HEK293 (cell line): Measurements from ENCODE around the gene CAPZB.

Source experiments
- BCL11A ChIP-seq: fragments of 450-650 bp; formaldehyde crosslinking; IDR thresholded peaks from 2 replicates; pipeline ENCODE4 v1.5.1; 2016; ENCODE audit warnings: low read depth, missing biosample characterization, missing genetic modification characterization
- PRDM6 ChIP-seq: fragments of 450-650 bp; formaldehyde crosslinking; IDR thresholded peaks from 2 replicates; pipeline ENCODE4 v1.5.1; 2017; ENCODE audit warnings: missing biosample characterization, missing genetic modification characterization
- TCF7L2 ChIP-seq: IDR thresholded peaks from 2 replicates; pipeline ENCODE4 v1.6.1; 2011; ENCODE audit warnings: low read depth, mild to moderate bottlenecking, inconsistent platforms, low read length, moderate library complexity, borderline replicate concordance
- ZBTB10 ChIP-seq: fragments of 450-650 bp; formaldehyde crosslinking; IDR thresholded peaks from 2 replicates; pipeline ENCODE4 v1.5.1; 2016; ENCODE audit warnings: missing biosample characterization, missing genetic modification characterization
- ZBTB21 ChIP-seq: fragments of 450-650 bp; formaldehyde crosslinking; IDR thresholded peaks from 2 replicates; pipeline ENCODE4 v1.5.1; 2017; ENCODE audit warnings: missing biosample characterization, missing genetic modification characterization
- ZBTB44 ChIP-seq: fragments of 450-650 bp; IDR thresholded peaks from 2 replicates; pipeline ENCODE4 v1.5.1; 2018; ENCODE audit warnings: missing biosample characterization, mild to moderate bottlenecking, missing genetic modification characterization
- ZNF112 ChIP-seq: fragments of 450-650 bp; formaldehyde crosslinking; IDR thresholded peaks from 2 replicates; pipeline ENCODE4 v1.5.0; 2017; ENCODE audit warnings: missing biosample characterization, missing genetic modification characterization
- ZNF16 ChIP-seq: fragments of 450-650 bp; formaldehyde crosslinking; IDR thresholded peaks from 2 replicates; pipeline ENCODE4 v1.5.1; 2016; ENCODE audit warnings: low read depth, missing biosample characterization, missing genetic modification characterization
- ZNF19 ChIP-seq: fragments of 450-650 bp; formaldehyde crosslinking; IDR thresholded peaks from 2 replicates; pipeline ENCODE4; 2016; ENCODE audit warnings: missing biosample characterization, missing genetic modification characterization, low read depth
- ZNF2 ChIP-seq: fragments of 450-650 bp; formaldehyde crosslinking; IDR thresholded peaks from 2 replicates; pipeline ENCODE4 v1.5.1; 2016; ENCODE audit warnings: missing biosample characterization, missing genetic modification characterization
- ZNF266 ChIP-seq: fragments of 450-650 bp; formaldehyde crosslinking; IDR thresholded peaks from 2 replicates; pipeline ENCODE4 v1.5.1; 2016; ENCODE audit warnings: missing biosample characterization, missing genetic modification characterization, low read depth
- ZNF274 ChIP-seq, 2 experiments: fragments of 200-500 bp in 1 of 2; fragments of 450-650 bp in 1 of 2; sonication (Bioruptor generic) in 1 of 2; formaldehyde crosslinking in 1 of 2; IDR thresholded peaks; 2 replicates each; pipeline versions ENCODE4 v1.5.1 to v1.6.1; 2014 to 2016; ENCODE audit warnings: borderline replicate concordance in 1 of 2, inconsistent platforms in 1 of 2, low read length in 1 of 2, missing biosample characterization in 1 of 2, missing genetic modification characterization in 1 of 2
- ZNF292 ChIP-seq: fragments of 450-650 bp; formaldehyde crosslinking; IDR thresholded peaks from 2 replicates; pipeline ENCODE4 v1.5.1; 2016; ENCODE audit warnings: low read depth, missing biosample characterization, missing genetic modification characterization, borderline replicate concordance
- ZNF335 ChIP-seq: fragments of 450-650 bp; formaldehyde crosslinking; conservative IDR thresholded peaks from 2 replicates; pipeline ENCODE4 v1.5.1; 2016; ENCODE audit warnings: missing biosample characterization, missing genetic modification characterization
- ZNF354C ChIP-seq: fragments of 450-650 bp; formaldehyde crosslinking; IDR thresholded peaks from 2 replicates; pipeline ENCODE4 v1.5.1; 2016; ENCODE audit warnings: missing biosample characterization, missing genetic modification characterization, low read depth, borderline replicate concordance
- ZNF366 ChIP-seq: fragments of 450-650 bp; formaldehyde crosslinking; conservative IDR thresholded peaks from 2 replicates; pipeline ENCODE4 v1.5.1; 2016; ENCODE audit warnings: missing biosample characterization, missing genetic modification characterization
- ZNF404 ChIP-seq: fragments of 450-650 bp; formaldehyde crosslinking; IDR thresholded peaks from 2 replicates; pipeline ENCODE4 v1.5.1; 2017; ENCODE audit warnings: missing biosample characterization, missing genetic modification characterization
- ZNF473 ChIP-seq: fragments of 450-650 bp; formaldehyde crosslinking; IDR thresholded peaks from 2 replicates; pipeline ENCODE4 v1.5.1; 2017; ENCODE audit warnings: missing biosample characterization, missing genetic modification characterization
- ZNF501 ChIP-seq: fragments of 450-650 bp; formaldehyde crosslinking; IDR thresholded peaks from 2 replicates; pipeline ENCODE4 v1.5.1; 2016; ENCODE audit warnings: missing biosample characterization, missing genetic modification characterization
- ZNF514 ChIP-seq: fragments of 450-650 bp; formaldehyde crosslinking; IDR thresholded peaks from 2 replicates; pipeline ENCODE4 v1.5.1; 2016; ENCODE audit warnings: missing biosample characterization, missing genetic modification characterization
- ZNF555 ChIP-seq: fragments of 450-650 bp; formaldehyde crosslinking; conservative IDR thresholded peaks from 2 replicates; pipeline ENCODE4 v1.5.1; 2017; ENCODE audit warnings: missing biosample characterization, mild to moderate bottlenecking, missing genetic modification characterization, inconsistent platforms
- ZNF654 ChIP-seq: fragments of 450-650 bp; formaldehyde crosslinking; IDR thresholded peaks from 2 replicates; pipeline ENCODE4 v1.5.1; 2016; ENCODE audit warnings: low read depth, missing biosample characterization, missing genetic modification characterization
- ZNF660 ChIP-seq: fragments of 450-650 bp; IDR thresholded peaks from 2 replicates; pipeline ENCODE4 v1.5.1; 2018; ENCODE audit warnings: missing biosample characterization, mild to moderate bottlenecking, missing genetic modification characterization
- ZNF747 ChIP-seq: fragments of 450-650 bp; formaldehyde crosslinking; IDR thresholded peaks from 2 replicates; pipeline ENCODE4 v1.5.1; 2016; ENCODE audit warnings: missing biosample characterization, missing genetic modification characterization
- ZNF776 ChIP-seq: fragments of 450-650 bp; formaldehyde crosslinking; IDR thresholded peaks from 2 replicates; pipeline ENCODE4 v1.5.0; 2017; ENCODE audit warnings: missing biosample characterization, missing genetic modification characterization, borderline replicate concordance
- TF ChIP-seq, protein P1 (sequence below): fragments of 450-650 bp; formaldehyde crosslinking; IDR thresholded peaks from 2 replicates; pipeline ENCODE4 v1.5.1; 2016; ENCODE audit warnings: missing biosample characterization, missing genetic modification characterization
- TF ChIP-seq, protein P2 (sequence below): fragments of 450-650 bp; formaldehyde crosslinking; IDR thresholded peaks from 2 replicates; pipeline ENCODE4 v1.5.1; 2017; ENCODE audit warnings: missing biosample characterization, mild to moderate bottlenecking, missing genetic modification characterization, moderate library complexity
- TF ChIP-seq, protein P3 (sequence below): fragments of 450-650 bp; formaldehyde crosslinking; IDR thresholded peaks from 2 replicates; pipeline ENCODE4 v1.5.1; 2016; ENCODE audit warnings: missing biosample characterization, missing genetic modification characterization

CAPZB gene

GRCh38 chr1:19450811-19451515 is 34.4 kb downstream of the CAPZB start (continued):
- TF ChIP-seq, protein P1, sequence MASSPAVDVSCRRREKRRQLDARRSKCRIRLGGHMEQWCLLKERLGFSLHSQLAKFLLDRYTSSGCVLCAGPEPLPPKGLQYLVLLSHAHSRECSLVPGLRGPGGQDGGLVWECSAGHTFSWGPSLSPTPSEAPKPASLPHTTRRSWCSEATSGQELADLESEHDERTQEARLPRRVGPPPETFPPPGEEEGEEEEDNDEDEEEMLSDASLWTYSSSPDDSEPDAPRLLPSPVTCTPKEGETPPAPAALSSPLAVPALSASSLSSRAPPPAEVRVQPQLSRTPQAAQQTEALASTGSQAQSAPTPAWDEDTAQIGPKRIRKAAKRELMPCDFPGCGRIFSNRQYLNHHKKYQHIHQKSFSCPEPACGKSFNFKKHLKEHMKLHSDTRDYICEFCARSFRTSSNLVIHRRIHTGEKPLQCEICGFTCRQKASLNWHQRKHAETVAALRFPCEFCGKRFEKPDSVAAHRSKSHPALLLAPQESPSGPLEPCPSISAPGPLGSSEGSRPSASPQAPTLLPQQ (tag by site-specific recombination), result peak; percentile 48; the same call in 1 of the 2 replicates
- TF ChIP-seq ZNF19 (tag by site-specific recombination) (no peak), ZNF2 (tag by site-specific recombination) (no peak), ZNF266 (no peak), ZBTB10 (tag by site-specific recombination) (no peak), ZNF292 (tag by site-specific recombination) (no peak), ZNF274 (IDR thresholded peaks at IDR 0.05; ENCODE audit: low read length) (no peak), ZNF274 (tag by site-specific recombination; IDR thresholded peaks at IDR 0.05; ENCODE audit: borderline replicate concordance) (no peak), ZNF473 (tag by site-specific recombination) (no peak), ZNF112 (tag by site-specific recombination) (no peak), ZBTB44 (peak; percentile 97), ZNF16 (tag by site-specific recombination) (no peak), ZBTB21 (tag by site-specific recombination) (0 out of 2 replicates have a peak, but pooled peaks have one; percentile 21), ZNF404 (tag by site-specific recombination) (no peak), ZNF555 (tag by site-specific recombination) (no peak), ZNF501 (no peak), ZNF354C (tag by site-specific recombination) (no peak), BCL11A (tag by site-specific recombination) (0 out of 2 replicates have a peak, but pooled peaks have one; percentile 24), ZNF654 (tag by site-specific recombination) (no peak), ZNF660 (tag by site-specific recombination) (no peak; the same call in 1 of the 2 replicates), ZNF335 (0 out of 2 replicates have a peak, but pooled peaks have one; percentile 21), ZNF747 (no peak), ZNF514 (no peak), ZNF776 (tag by site-specific recombination) (no peak), PRDM6 (tag by site-specific recombination) (peak; percentile 84), ZNF366 (tag by site-specific recombination) (peak; percentile 50; the same call in 1 of the 2 replicates), TCF7L2 (no peak)
- TF ChIP-seq, protein P2, sequence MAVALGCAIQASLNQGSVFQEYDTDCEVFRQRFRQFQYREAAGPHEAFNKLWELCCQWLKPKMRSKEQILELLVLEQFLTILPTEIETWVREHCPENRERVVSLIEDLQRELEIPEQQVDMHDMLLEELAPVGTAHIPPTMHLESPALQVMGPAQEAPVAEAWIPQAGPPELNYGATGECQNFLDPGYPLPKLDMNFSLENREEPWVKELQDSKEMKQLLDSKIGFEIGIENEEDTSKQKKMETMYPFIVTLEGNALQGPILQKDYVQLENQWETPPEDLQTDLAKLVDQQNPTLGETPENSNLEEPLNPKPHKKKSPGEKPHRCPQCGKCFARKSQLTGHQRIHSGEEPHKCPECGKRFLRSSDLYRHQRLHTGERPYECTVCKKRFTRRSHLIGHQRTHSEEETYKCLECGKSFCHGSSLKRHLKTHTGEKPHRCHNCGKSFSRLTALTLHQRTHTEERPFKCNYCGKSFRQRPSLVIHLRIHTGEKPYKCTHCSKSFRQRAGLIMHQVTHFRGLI (tag by site-specific recombination), result no peak
- TF ChIP-seq, protein P3, sequence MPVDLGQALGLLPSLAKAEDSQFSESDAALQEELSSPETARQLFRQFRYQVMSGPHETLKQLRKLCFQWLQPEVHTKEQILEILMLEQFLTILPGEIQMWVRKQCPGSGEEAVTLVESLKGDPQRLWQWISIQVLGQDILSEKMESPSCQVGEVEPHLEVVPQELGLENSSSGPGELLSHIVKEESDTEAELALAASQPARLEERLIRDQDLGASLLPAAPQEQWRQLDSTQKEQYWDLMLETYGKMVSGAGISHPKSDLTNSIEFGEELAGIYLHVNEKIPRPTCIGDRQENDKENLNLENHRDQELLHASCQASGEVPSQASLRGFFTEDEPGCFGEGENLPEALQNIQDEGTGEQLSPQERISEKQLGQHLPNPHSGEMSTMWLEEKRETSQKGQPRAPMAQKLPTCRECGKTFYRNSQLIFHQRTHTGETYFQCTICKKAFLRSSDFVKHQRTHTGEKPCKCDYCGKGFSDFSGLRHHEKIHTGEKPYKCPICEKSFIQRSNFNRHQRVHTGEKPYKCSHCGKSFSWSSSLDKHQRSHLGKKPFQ (tag by site-specific recombination), result no peak
